Upper lobe of left lung (tissue), 4 donors: Measurements from ENCODE around the gene ADGRF1.

Source experiments
- CTCF ChIP-seq, 6 experiments: fragments of 450-650 bp in 4 of 6; fragments of 200-600 bp in 2 of 6; sonication (generic) in 2 of 6; IDR thresholded peaks; one replicate each; pipeline ENCODE4 v1.5.1; 2016 to 2019; ENCODE audit warnings: antibody characterized with exemption in 6 of 6
- POLR2A ChIP-seq, 4 donors: fragments of 450-650 bp; IDR thresholded peaks; one replicate each; pipeline ENCODE4 v1.5.1; 2016 to 2017; ENCODE audit warnings: antibody characterized with exemption in 4 of 4, mild to moderate bottlenecking in 2 of 4

DNA sequence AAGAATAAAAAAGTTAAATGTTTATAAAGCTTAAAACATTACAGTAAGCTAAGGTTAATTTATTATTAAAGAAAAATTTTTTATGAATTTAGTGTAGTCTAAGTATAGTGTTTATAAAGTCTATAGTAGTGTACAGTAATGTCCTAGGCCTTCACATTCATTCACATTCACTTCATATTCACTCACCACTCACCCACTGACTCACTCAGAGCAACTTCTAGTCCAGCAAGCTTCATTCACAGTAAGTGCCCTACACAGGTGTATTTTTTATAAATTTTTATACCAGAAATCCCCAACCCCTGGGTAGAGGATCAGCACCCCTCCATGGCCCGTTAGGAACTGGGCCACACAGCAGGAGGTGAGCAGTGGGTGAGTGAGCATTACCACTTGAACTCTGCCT, 24.3 kb upstream of the ADGRF1 start:
- TF ChIP-seq POLR2A (IDR thresholded peaks at IDR 0.05) (no peak), CTCF (IDR thresholded peaks at IDR 0.05) (no peak)
